ENCODE results near the gene PPP2R5E.
"Not testable (repeated sequence)": the region's sequence is repeated elsewhere in the genome, so short reads cannot be mapped to it uniquely, and the experiment has no call there.

Gene PPP2R5E

DNA sequence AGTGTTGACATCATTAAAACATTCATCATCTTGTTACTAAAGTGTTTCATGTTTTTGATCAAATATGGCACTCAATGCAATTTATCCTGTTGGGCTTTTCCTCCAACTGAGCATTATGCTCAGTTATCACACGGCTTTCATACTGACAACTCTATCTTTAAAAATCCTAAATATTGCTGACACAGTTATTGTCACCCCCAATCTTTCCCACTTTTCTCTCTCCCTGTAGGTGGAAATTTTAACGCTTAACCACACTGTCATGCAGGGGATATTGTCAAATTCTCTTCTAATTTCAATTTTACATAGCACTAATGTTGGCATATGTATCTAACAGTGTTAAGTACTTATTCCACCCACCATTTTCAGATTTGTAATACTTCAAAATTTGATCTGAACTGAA, 164.7 kb downstream of the PPP2R5E start:
- no peak for DNase-seq (ENCODE audit: low read depth, low spot score)

DNA sequence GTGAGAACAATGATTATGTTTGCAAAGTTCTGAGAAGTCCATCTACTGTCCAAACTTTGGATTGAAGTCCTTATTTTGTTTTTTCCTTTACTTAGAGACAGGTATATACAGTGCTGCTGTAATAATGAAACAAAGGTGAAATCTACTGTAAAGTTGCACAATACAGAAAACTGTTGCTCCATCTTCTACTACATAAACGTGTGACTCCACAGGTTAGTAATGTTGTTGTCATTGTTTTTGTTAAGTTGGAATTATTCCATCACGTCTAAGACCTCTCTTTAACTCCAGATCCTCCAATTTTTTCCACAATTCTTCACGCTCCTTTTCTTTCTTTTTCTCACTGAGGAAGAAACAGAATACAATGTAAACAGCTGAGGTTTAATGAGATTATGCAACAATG, 167.4 kb downstream of the PPP2R5E start:
- DNase-seq (ENCODE audit: low read depth, low spot score): no peak

DNA sequence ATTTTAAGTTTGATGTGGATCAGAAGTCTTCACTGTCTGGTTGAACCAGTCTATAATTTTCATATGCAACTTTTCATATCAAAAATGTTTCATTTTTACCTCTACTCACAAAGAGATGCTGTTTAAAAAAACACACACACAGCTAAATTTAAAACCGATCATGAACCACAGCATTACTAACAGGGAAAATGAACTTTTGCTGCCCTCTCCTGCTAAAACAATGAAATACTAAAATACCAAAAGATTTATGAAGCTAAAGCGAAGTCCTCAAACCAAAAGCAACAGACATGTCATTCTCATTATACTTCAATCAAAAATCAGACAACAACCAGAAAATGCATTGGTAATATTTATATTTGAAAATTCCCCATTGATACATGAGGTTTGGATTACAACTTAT, 171.6 kb downstream of the PPP2R5E start:
- not testable (repeated sequence) for DNase-seq (ENCODE audit: low read depth, low spot score)

DNA sequence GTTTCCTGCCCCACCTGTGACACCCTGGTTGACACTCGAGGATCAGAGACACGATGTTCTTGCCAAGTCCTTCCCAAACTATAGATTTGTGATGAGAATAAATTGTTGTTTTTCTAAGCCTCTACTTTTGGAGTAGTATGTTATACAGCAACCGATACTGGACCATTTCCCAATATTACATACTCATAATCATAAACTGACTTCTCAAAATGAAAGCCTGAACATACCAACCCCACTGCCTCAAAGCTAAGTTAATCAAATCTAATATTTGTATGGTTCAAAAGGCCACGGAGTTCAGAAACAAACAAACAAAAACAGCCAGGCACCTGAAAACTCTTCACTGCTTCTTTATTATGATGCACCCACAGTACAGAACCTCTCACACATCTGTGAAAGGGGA, 172.1 kb downstream of the PPP2R5E start:
- DNase-seq (ENCODE audit: low read depth, low spot score): no peak

DNA sequence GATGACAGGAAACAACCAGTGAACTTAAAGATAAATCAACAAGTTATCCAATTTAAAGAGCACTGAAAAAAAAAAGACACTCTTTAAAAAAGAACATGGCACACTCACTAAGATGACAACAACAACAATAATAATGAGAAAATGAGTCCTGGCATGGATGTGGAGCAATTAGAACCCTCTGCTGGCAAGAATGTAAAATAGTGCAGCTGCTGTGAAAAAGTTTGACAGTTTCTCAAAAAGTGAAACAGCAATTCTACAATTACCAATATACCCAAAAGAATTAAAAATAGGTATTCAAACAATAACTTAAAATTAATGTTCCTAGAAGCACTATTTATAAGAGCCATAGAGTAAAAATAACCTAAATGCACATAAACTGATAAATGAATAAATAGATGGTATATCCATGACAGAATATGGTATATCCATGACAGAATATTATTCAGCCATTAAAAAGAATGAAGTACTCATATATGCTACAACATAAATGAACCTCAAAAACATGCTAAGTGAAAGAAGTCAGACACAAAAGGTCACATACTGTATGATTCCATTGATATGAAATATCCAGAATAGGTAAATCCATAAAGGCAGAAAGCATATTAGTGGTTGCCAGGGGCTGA, 175.3 kb downstream of the PPP2R5E start:
- no peak for DNase-seq (ENCODE audit: low read depth, low spot score)

DNA sequence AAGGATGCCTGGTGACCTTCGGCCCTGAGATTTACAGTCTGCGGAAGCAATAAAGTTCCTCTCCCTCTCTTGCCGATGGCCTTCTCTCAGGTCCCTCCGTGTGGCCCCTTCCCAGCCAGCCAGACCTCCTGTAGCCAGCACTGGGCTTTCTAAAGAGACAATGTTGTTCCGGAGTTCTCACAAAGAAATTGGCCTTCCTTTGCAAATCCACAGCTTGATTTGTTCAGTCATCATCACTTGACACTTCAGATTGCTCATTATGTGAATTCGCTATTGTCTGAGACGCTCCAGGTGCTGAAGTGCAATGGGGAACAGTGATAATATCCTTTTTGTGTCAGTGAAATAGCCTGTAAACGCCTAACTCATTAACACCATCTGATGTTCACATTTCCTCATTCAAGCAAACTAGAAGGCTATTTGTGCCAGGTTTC, 180.8 kb downstream of the PPP2R5E start:
- no peak for DNase-seq (ENCODE audit: low read depth, low spot score)

DNA sequence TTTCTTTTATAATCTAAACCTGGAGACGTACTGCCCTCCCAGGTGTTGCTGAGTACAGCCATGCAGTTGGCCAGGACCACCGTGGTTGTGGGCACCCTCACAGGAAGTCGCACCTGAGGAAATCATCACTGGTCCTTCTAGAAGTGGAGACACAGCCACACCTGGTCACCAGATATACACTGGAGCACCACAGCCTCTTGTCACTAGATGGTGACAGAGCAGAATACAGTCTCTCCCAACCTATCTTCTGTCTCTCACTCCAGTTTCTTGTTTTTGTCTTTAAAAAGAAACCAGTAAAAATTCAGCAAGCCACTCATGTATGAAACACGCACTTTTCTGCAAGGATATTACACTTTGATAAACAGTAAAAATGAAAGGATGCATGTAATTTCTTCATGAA, 181.4 kb downstream of the PPP2R5E start:
- no peak for DNase-seq (ENCODE audit: low read depth, low spot score)

DNA sequence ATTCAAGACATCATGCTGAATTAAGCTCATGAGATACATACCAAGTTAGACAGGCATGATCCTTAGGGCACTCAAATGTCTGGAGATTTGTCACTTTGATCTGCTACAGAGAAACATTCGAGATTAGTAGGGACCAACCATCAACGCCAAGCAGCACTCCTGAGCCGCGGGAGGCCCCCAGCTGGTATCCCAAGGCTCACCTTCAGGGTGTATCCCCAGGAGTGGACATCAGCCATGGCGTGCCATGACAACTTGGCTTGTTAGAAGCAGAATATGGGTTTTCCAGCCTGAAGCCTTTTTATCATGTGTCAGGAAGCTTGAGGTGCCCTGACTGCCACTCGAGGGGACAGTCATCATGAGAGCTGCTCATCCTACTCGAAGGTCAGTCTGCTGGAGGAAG, 185.3 kb downstream of the PPP2R5E start:
- no peak for DNase-seq (ENCODE audit: low read depth, low spot score)

DNA sequence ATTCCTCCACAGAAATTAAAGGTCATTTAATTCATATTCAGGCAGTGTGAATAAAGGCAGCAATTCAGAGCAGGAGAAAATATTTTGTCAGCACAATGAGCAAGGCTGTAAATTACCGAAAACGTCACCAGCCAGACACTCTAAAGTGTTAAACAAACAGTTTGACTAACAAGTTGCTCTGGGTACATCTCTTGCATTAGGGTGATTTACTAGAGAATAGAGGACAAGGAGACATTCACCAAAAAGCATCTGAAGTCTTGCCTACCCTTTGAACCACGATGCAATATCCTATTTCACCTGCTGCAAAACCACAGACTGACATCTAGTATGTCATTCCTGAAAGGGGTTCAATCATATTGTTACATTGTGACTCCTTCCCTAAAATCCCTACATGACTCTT, 197.4 kb downstream of the PPP2R5E start:
- DNase-seq (ENCODE audit: low read depth, low spot score): no peak

DNA sequence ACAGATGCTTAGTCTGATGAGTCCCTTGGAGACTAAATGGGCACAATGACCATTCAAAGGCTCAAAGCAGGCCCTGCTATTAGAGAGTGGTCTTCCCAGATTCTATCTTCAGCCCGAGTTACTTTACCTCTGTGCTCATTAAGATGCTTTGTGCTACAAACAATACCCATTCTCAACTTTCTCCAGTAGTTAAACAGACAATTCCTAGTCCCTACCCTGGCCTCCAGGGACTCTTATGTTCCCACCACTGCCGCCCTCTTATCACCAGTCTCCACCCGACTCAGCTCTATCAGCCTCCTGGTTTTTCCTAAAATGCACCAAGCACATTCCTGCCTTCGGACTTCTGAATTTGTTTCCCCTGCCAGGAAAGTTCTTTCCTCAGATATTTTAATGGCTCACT, 198.8 kb downstream of the PPP2R5E start:
- DNase-seq (ENCODE audit: low read depth, low spot score): no peak

DNA sequence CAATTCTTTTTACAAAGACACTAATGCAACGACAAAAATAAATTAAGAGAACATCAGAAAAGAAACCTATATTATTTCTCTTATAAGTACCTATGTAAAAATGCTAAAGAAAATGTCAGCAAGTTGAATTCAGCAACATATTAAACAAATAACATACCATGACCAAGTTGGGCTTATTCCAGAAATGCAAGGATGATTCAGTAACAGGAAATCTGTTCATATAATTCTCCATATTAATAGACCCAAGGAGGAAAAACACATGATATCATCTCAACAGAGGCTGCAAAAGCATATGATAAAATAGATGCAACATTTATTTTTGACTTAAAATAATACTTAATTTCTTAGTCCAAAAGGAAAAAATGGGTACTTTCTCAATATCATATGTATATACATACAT, 199.3 kb downstream of the PPP2R5E start:
- no peak for DNase-seq (ENCODE audit: low read depth, low spot score)

DNA sequence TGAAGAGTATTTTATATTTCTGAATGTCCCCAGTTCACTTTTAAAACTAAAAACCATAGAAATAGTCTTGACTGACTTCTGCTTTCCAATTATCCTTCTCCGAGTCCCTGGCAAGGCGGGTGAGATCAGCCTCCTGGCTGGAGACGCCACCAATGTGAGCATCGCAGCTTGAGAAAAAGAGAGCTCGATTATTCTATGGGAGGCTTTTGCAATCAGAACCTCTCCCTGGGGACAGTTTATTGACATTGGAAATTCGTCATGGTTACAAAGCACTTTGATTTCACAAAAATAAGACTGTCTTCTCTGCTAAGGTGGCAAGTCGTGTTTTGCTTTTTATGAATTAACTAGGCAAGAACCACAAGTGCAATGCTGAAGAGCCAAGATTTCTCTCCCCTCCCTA, 200.8 kb downstream of the PPP2R5E start:
- DNase-seq (ENCODE audit: low read depth, low spot score): no peak

DNA sequence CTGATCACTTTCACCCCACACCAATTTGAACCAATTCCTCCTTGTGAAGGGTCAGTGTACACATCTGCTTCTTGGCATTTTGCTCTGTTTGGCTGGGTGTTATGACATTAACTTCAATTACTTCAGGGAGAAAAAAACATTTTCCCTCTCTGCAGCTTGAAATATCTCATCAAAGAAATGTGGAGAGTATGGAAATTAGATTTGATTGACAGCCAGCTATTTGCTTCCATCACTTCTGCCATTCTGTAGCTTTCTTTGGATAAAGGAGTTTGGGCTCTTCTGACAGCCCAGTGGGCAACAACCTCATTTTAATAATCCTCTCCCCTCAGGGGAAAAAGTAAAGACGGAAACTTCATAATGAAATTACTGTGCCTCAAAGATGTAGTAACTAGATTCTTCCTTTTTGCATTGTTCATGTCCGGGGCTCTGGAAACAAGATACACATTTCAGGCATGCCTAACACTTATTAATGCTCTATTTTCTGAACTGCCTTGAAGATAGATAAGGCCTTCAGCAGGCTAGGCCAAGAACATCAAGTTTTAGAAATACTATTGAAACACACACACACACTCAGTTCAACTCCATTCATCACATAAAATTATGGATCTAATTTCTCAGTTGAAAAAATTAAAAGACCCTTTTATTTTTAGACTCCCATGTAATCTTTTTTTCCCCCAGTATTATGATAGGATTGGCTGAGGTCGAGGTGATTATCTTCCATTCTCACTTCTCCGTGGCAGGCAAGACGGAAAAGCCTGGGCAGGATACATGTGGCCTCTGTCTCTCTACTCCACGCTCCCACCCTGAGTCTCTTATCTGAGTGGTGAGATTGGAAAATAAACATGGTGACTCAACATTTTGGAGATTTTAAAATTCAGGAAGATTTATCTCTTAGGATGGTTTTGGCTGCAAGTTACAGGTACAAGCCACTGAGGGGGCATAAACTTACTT, 214.1 kb downstream of the PPP2R5E start:
- DNase-seq (ENCODE audit: low read depth, low spot score): no peak

DNA sequence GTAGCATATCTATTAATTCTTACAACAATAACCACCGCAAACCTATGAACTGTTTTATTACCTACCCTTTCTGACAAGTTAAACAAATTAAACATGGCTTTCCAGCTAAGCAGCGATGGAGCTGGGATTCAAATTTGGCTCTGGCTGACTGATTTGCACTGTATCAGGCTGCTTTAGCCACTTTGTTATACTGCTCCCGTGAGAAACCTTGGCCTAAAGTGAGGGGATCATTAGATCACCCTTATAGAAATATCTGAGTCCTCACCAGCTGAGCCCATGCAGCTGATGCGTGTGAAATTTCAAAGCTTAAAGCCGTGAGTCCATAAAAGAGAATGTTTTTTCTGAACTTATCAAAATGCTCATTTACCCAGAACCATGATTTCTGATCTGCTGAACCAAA, 216.3 kb downstream of the PPP2R5E start:
- DNase-seq (ENCODE audit: low read depth, low spot score): no peak

DNA sequence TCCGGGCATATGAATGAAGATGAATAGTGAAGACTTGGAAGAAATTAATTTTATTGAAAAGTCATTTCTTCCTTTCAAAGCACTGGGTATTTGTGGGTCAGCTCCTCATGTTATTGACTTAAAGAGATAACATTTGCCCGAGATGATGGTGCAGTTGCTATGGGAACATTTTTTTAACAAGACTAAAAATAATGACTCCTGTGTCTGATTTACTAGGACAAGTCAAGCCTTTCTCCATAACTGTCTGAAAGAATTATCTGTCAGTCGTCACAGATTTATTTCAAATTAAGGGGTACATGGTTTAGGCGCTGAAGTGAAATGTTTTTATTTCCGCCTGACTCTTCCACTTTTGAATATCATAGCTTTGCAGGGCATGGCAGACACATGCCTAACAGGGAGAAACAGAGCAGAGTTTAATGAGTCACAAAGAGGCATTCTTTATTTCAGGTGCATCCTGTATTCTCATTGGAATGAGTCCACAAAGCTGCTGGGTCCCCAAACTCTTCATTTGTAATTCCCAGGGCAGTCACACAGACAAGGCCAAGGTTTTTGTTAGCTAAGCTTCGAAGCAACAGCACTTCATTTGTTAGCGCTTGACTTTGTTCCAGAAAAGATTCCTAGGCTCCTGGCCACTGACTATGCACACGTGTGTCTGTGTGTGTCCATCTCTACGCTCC, 220.1 kb downstream of the PPP2R5E start:
- no peak for DNase-seq (ENCODE audit: low read depth, low spot score)

DNA sequence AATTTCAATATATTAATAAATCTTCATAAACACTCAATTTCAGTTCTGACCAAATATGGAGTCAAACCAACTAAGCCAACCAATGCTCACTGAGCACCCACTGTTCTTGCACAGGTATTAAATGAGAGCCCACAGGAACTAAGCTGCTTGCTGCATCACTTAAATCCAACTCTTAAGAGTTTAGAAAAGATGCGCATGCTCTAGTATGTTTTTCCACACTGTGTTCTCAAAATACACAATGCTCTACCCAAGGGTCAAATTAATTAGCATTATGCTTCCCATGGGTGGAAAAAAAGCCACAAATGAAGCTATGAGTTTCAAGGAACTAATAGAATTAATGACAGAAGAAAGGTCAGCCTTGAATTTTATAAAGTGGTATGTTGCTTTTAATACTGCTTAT, 220.7 kb downstream of the PPP2R5E start:
- DNase-seq (ENCODE audit: low read depth, low spot score): no peak

Data from iPS DF 19.7 (cell line).